ENCODE measurements around the gene MMP14. TPM values are rescaled to one million over a fixed set of nuclear protein-coding genes. Genes with fewer than 3 reads are reported as not detected.
A peak's percentile ranks its signal among the peaks of the same experiment; 100 is the strongest.

Gene MMP14
- total and polyA plus RNA-seq, 2 of the 13 experiments (the other 11 are each of a cell fraction or from before 2014, with no cell fraction given): 5.2 to 9.8 TPM

- TF ChIP-seq AFF4 (CRISPR knock-in tag; IDR thresholded peaks at IDR 0.05): no peak
- no peak for TF ChIP-seq ZNF766 (CRISPR knock-in tag; IDR thresholded peaks at IDR 0.05; ENCODE audit: borderline replicate concordance)
- no peak; the same call in 1 of the 2 replicates for TF ChIP-seq DR1 (CRISPR knock-in tag; IDR thresholded peaks at IDR 0.05)
- TF ChIP-seq CBX1 (IDR thresholded peaks at IDR 0.05; ENCODE audit: low read depth): no peak
- TF ChIP-seq ZNF468 (CRISPR knock-in tag; IDR thresholded peaks at IDR 0.05): no peak
- peak; percentile 18; the same call in 1 of the 2 replicates for TF ChIP-seq ZNF850 (CRISPR knock-in tag; conservative IDR thresholded peaks at IDR 0.05)
- peak; percentile 86; the same call in 1 of the 2 replicates for TF ChIP-seq ZNF343 (CRISPR knock-in tag; IDR thresholded peaks at IDR 0.05)
- peak; percentile 58; the same call in 1 of the 2 replicates for TF ChIP-seq GFI1 (CRISPR knock-in tag; IDR thresholded peaks at IDR 0.05; ENCODE audit: borderline replicate concordance)
- TF ChIP-seq CCDC6 (CRISPR knock-in tag; IDR thresholded peaks at IDR 0.05): no peak; the same call in none of the 2 replicates
- TF ChIP-seq HDAC1 (CRISPR knock-in tag; IDR thresholded peaks at IDR 0.05): no peak; the same call in 1 of the 2 replicates
- no peak for TF ChIP-seq ETS1 (CRISPR knock-in tag; IDR thresholded peaks at IDR 0.05)
- TF ChIP-seq TCF7L2 (IDR thresholded peaks at IDR 0.05; ENCODE audit: low read depth, low read length): no peak
- TF ChIP-seq ZNF350 (CRISPR knock-in tag; IDR thresholded peaks at IDR 0.05; ENCODE audit: borderline replicate concordance, low read depth): no peak; the same call in 1 of the 2 replicates
- peak; percentile 38; the same call in 1 of the 2 replicates for TF ChIP-seq IRF2 (CRISPR knock-in tag; IDR thresholded peaks at IDR 0.05)
- TF ChIP-seq NONO (IDR thresholded peaks at IDR 0.05): no peak
- 0 out of 2 replicates have a peak, but pooled peaks have one; percentile 17 for TF ChIP-seq NONO (CRISPR knock-in tag; conservative IDR thresholded peaks at IDR 0.05)
- no peak for TF ChIP-seq ZNF317 (CRISPR knock-in tag; IDR thresholded peaks at IDR 0.05)
- TF ChIP-seq ZNF816 (CRISPR knock-in tag; IDR thresholded peaks at IDR 0.05; ENCODE audit: borderline replicate concordance): no peak; the same call in 1 of the 2 replicates
- TF ChIP-seq ZNF513 (CRISPR knock-in tag; conservative IDR thresholded peaks at IDR 0.05): 0 out of 2 replicates have a peak, but pooled peaks have one; percentile 82
- no peak for TF ChIP-seq TMF1 (CRISPR knock-in tag; IDR thresholded peaks at IDR 0.05; ENCODE audit: low read depth)
- TF ChIP-seq NFIC (IDR thresholded peaks at IDR 0.05; ENCODE audit: low read length): no peak
- TF ChIP-seq EHMT2 (IDR thresholded peaks at IDR 0.05; ENCODE audit: borderline replicate concordance, low read depth, low read length): no peak
- no peak for TF ChIP-seq ZNF207 (IDR thresholded peaks at IDR 0.05; ENCODE audit: borderline replicate concordance)
Measured at GRCh38 chr14:22872033-22872832, 35.8 kb downstream of the MMP14 start (continued).
